H1 (cell line): ENCODE measurements around the gene NAA16. TPM values are rescaled to one million over a fixed set of nuclear protein-coding genes. Genes with fewer than 3 reads are reported as not detected.

ENCODE experiments used
- CTCF ChIA-PET: fragments of 300-600 bp; sonication (Branson Sonifier 250); formaldehyde crosslinking; loops from one replicate; lab custom pipeline; 2021; ENCODE audit not compliant: partially characterized antibody; lab: Charles Lee
- POLR2A ChIA-PET: fragments of 300-600 bp; sonication (Branson Sonifier 250); formaldehyde crosslinking; loops from one replicate; lab custom pipeline; 2021; ENCODE audit warnings: inconsistent platforms; ENCODE audit not compliant: partially characterized antibody; lab: Charles Lee
- DNase-seq, 2 experiments: peaks; one replicate each; pipeline versions ENCODE4 v3.0.0 to v3.0.0-alpha.2; 2010 to 2022; ENCODE audit warnings: low spot score in 2 of 2, low read depth in 1 of 2, mixed read lengths in 1 of 2
- FAIRE-seq: peaks from 2 replicates; lab custom pipeline; 2011; peaks lifted over from hg19 to GRCh38; lab: Jason Lieb, UNC
- H2AFZ ChIP-seq: 2 replicates; pipeline ENCODE4 v1.8.1; 2012; ENCODE audit warnings: low read length, inconsistent platforms
- H2AK5ac ChIP-seq: 2 replicates; pipeline ENCODE4 v1.6.1; 2013; ENCODE audit warnings: low read depth, low read length
- H2BK120ac ChIP-seq: replicated peaks from 2 replicates; pipeline ENCODE3; 2013; ENCODE audit warnings: low read depth, low read length, inconsistent platforms
- H2BK12ac ChIP-seq: 2 replicates; pipeline ENCODE4 v1.6.1; 2013; ENCODE audit warnings: low read depth, low read length
- H2BK15ac ChIP-seq: 2 replicates; pipeline ENCODE4 v1.6.1; 2013; ENCODE audit warnings: low read length
- H2BK20ac ChIP-seq: 2 replicates; pipeline ENCODE4 v1.6.1; 2013; ENCODE audit warnings: low read length
- H2BK5ac ChIP-seq: 2 replicates; pipeline ENCODE4 v1.6.1; 2013; ENCODE audit warnings: low read depth, low read length
- H3K14ac ChIP-seq: 2 replicates; pipeline ENCODE4 v1.6.1; 2013; ENCODE audit warnings: inconsistent platforms; ENCODE audit not compliant: insufficient read length
- H3K18ac ChIP-seq: 2 replicates; pipeline ENCODE4 v1.6.1; 2013; ENCODE audit warnings: low read length; ENCODE audit errors: extremely low read depth
- H3K23ac ChIP-seq: 2 replicates; pipeline ENCODE4 v1.6.1; 2013; ENCODE audit warnings: inconsistent platforms; ENCODE audit not compliant: insufficient read length
- H3K23me2 ChIP-seq: 2 replicates; pipeline ENCODE4 v1.6.1; 2013; ENCODE audit warnings: low read depth, low read length
- H3K27ac ChIP-seq: 2 replicates; pipeline ENCODE4 v1.6.1; 2011; ENCODE audit warnings: low read depth, low read length, inconsistent platforms
- H3K27me3 ChIP-seq, 4 experiments: replicated peaks in 1 of 4; 1 replicate in 1 of 4; 2 replicates in 3 of 4; pipeline versions ENCODE4 v1.6.1 to v1.8.1; 2011 to 2013; ENCODE audit warnings: low read length in 3 of 4, mild to moderate bottlenecking in 3 of 4, inconsistent platforms in 2 of 4, mixed read lengths in 2 of 4, moderate library complexity in 1 of 4; ENCODE audit not compliant: control insufficient read depth in 3 of 4, insufficient read depth in 3 of 4; ENCODE audit errors: extremely low read depth in 1 of 4
- H3K36me3 ChIP-seq, 4 experiments: 2 replicates each; pipeline versions ENCODE4 v1.6.1 to v1.8.1; 2011 to 2013; ENCODE audit warnings: mild to moderate bottlenecking in 4 of 4, low read length in 3 of 4, moderate library complexity in 2 of 4, control low read depth in 1 of 4, inconsistent platforms in 1 of 4; ENCODE audit not compliant: insufficient read depth in 4 of 4, control insufficient read depth in 2 of 4
- H3K4ac ChIP-seq: replicated peaks from 2 replicates; pipeline ENCODE3; 2013; ENCODE audit warnings: low read length, low read depth, mixed read lengths, inconsistent platforms; ENCODE audit not compliant: insufficient read length
- H3K4me1 ChIP-seq, 4 experiments: replicated peaks in 1 of 4; 1 replicate in 1 of 4; 2 replicates in 3 of 4; pipeline versions ENCODE4 v1.6.1 to v1.8.1; 2011 to 2013; ENCODE audit warnings: low read length in 3 of 4, inconsistent platforms in 2 of 4, mixed read lengths in 1 of 4; ENCODE audit not compliant: insufficient read depth in 4 of 4, control insufficient read depth in 3 of 4
- H3K4me2 ChIP-seq, 2 experiments: 2 replicates each; pipeline versions ENCODE4 v1.6.1 to v1.8.1; 2011 to 2013; ENCODE audit warnings: low read depth in 2 of 2, low read length in 2 of 2, control low read depth in 1 of 2, inconsistent platforms in 1 of 2, mild to moderate bottlenecking in 1 of 2; ENCODE audit not compliant: insufficient read depth in 1 of 2
- H3K4me3 ChIP-seq, 4 experiments: fragments of 200-600, 300-600 bp in 1 of 4; sonication (generic), shearing (Covaris generic), sonication (Bioruptor Twin) in 1 of 4; 2 replicates each; pipeline versions ENCODE4 v1.5.1 to v1.8.1; 2011 to 2016; ENCODE audit warnings: low read length in 4 of 4, low read depth in 3 of 4, control low read depth in 2 of 4, inconsistent platforms in 2 of 4, mild to moderate bottlenecking in 2 of 4, mixed read lengths in 1 of 4, moderate library complexity in 1 of 4; ENCODE audit not compliant: insufficient read depth in 2 of 4; ENCODE audit errors: extremely low read depth in 1 of 4
- H3K56ac ChIP-seq: replicated peaks from 2 replicates; pipeline ENCODE3; 2013; ENCODE audit warnings: low read depth, mild to moderate bottlenecking, mixed read lengths, low read length, inconsistent platforms; ENCODE audit not compliant: insufficient read length
- H3K79me1 ChIP-seq: 2 replicates; pipeline ENCODE4 v1.6.1; 2013; ENCODE audit warnings: low read depth, low read length, control low read depth
- H3K79me2 ChIP-seq, 2 experiments: 2 replicates each; pipeline versions ENCODE4 v1.6.1 to v1.8.1; 2012 to 2013; ENCODE audit warnings: low read length in 2 of 2, mild to moderate bottlenecking in 2 of 2, inconsistent platforms in 1 of 2; ENCODE audit not compliant: insufficient read depth in 2 of 2, control insufficient read depth in 1 of 2
- H3K9ac ChIP-seq, 4 experiments: replicated peaks in 1 of 4; 1 replicate in 1 of 4; 2 replicates in 3 of 4; pipeline versions ENCODE4 v1.6.1 to v1.8.1; 2011 to 2013; ENCODE audit warnings: low read depth in 3 of 4, low read length in 3 of 4, control low read depth in 2 of 4, mild to moderate bottlenecking in 2 of 4, moderate library complexity in 2 of 4, inconsistent platforms in 1 of 4; ENCODE audit errors: extremely low read depth in 1 of 4
- H3K9me3 ChIP-seq, 2 experiments: 2 replicates each; pipeline versions ENCODE4 v1.6.1 to v1.8.1; 2012 to 2013; ENCODE audit warnings: mild to moderate bottlenecking in 2 of 2, moderate library complexity in 2 of 2, control low read depth in 1 of 2, inconsistent platforms in 1 of 2, low read depth in 1 of 2, low read length in 1 of 2, mixed read lengths in 1 of 2; ENCODE audit not compliant: insufficient read depth in 2 of 2
- H4K20me1 ChIP-seq, 2 experiments: replicated peaks in 1 of 2; 2 replicates each; pipeline versions ENCODE3 to v1.8.1; 2011 to 2013; ENCODE audit warnings: inconsistent platforms in 2 of 2, low read length in 2 of 2, mild to moderate bottlenecking in 1 of 2; ENCODE audit not compliant: insufficient read depth in 2 of 2, control insufficient read depth in 1 of 2
- H4K5ac ChIP-seq: 2 replicates; pipeline ENCODE4 v1.6.1; 2013; ENCODE audit warnings: low read length, low read depth, mixed read lengths, inconsistent platforms; ENCODE audit not compliant: insufficient read length
- H4K8ac ChIP-seq: 2 replicates; pipeline ENCODE4 v1.8.0; 2013; ENCODE audit warnings: mild to moderate bottlenecking, moderate library complexity, low read length, inconsistent platforms; ENCODE audit not compliant: insufficient read depth; ENCODE audit errors: extremely low read depth
- H4K91ac ChIP-seq: replicated peaks from 2 replicates; pipeline ENCODE3; 2013; ENCODE audit warnings: low read length, mixed read lengths, inconsistent platforms; ENCODE audit not compliant: insufficient read length
- POLR2AphosphoS5 ChIP-seq: IDR thresholded peaks from 2 replicates; pipeline ENCODE4 v1.6.1; 2011; ENCODE audit warnings: low read depth, low read length
- WGBS, 2 experiments: shearing (Covaris generic) in 1 of 2; methylation state at CpG; one replicate each; pipeline versions ENCODE4 v1.1.6 to v1.1.7; 2013 to 2015; ENCODE audit warnings: low lambda C conversion rate in 2 of 2, mixed read lengths in 2 of 2, inconsistent platforms in 1 of 2, low coverage in 1 of 2, missing lambda C conversion rate in 1 of 2; ENCODE audit not compliant: insufficient replicate concordance in 2 of 2, insufficient coverage in 1 of 2, insufficient read length in 1 of 2; ENCODE audit errors: extremely low coverage in 1 of 2, missing lambda C conversion rate in 1 of 2; 5-methylcytosine and 5-hydroxymethylcytosine counted together
- polyA plus RNA-seq, 7 experiments: library from polyadenylated mRNA; depleted of rRNA in 3 of 7; stranded (reverse) in 5 of 7; unstranded in 2 of 7; fragments of >200 nt in 5 of 7; fragments of 200-250 nt in 2 of 7; gene quantifications; 1 replicate in 5 of 7; 2 replicates in 1 of 7; 4 replicates in 1 of 7; pipeline versions ENCODE4 v1.2.1 to v1.2.3, GENCODE V29; 2011 to 2013; ENCODE audit warnings: missing spikeins in 2 of 7, mixed read lengths in 2 of 7
- total RNA-seq: library from RNA; stranded (reverse); fragmentation: NEBNext Ultra II Directional; extraction: Animal tissue kit (Norgen Biotek cat#: 25700); gene quantifications from 2 replicates; pipeline ENCODE4 v1.2.1, GENCODE V29; 2021

Gene NAA16
- total and polyA plus RNA-seq, 2 of the 8 experiments (the other 6 are each of a cell fraction or from before 2014, with no cell fraction given) = 11.4 to 40.0 TPM

DNA sequence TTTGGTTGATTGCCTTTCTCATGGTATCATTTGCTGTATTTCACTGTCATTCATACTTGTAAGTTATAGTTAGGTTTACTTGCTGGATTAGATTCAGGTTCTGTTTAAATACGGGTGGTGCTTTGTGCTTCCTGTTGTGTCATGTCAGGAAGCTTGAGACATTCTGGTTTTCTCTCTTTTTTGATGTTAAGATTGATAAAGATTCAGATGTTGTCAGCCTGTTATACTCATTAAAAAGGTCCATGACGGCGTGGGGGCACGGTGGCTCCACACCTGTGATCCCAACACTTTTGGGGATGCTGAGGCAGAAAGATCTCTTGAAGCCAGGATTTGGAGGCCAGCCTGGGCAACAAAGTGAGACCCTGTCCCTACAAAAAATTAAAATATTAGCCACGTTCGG is 45.7 kb downstream of the NAA16 start:
- Histone ChIP-seq H3K23ac (no peak overlapping the region), H3K36me3 (peaks cover 0 to 52% (median 22%) of the 10 kb centered on the region in 4 experiments; a peak in 7 of 8 replicates), H3K4me2 (no peak overlapping the region), H2AK5ac (no peak overlapping the region), H4K5ac (no peak overlapping the region), H3K4me3 (no peak overlapping the region), H3K56ac (no peak overlapping the region), H2BK20ac (no peak overlapping the region), H3K18ac (no peak overlapping the region), H3K27me3 (no peaks in the 10 kb centered on the region), H3K9ac (no peak overlapping the region), H2BK12ac (no peak overlapping the region), H3K27ac (no peak overlapping the region), H3K23me2 (no peaks in the 10 kb centered on the region), H4K91ac (no peak overlapping the region), H3K14ac (no peak overlapping the region), H2BK120ac (no peak overlapping the region), H4K20me1 (peaks cover 0 to 4% of the 10 kb centered on the region in 2 experiments), H3K79me2 (peaks cover 0 to 18% of the 10 kb centered on the region in 2 experiments; a peak in 2 of 4 replicates), H3K9me3 (no peaks in the 10 kb centered on the region), H3K4me1 (no peaks in the 10 kb centered on the region), H3K79me1 (no peaks in the 10 kb centered on the region), H2BK15ac (no peak overlapping the region), H2BK5ac (no peak overlapping the region), H3K4ac (no peak overlapping the region), H4K8ac (no peak overlapping the region; the same call in 1 of the 2 replicates), H2AFZ (no peak overlapping the region)
- DNase-seq (no peak), FAIRE-seq (no peak)
- ChIA-PET CTCF (no interaction called here), POLR2A (no interaction called here)
- 92% methylated on average over 6 of the region's 6 CpGs; no CpG with 5 or more reads in 1 of the 2 experiments for WGBS, 2 experiments
- TF ChIP-seq POLR2AphosphoS5 = no peak
